Stimulated activated CD4-positive, alpha-beta T cell treated with anti-CD3 and anti-CD28 coated beads, Interleukin-4, amount 100 ng/mL, for 1 hour (primary cell): ENCODE data around the gene FCHO2.

Source experiments
- DNase-seq: peaks from one replicate; pipeline ENCODE4 v3.0.0-alpha.2; 2020

The FCHO2 gene

DNA sequence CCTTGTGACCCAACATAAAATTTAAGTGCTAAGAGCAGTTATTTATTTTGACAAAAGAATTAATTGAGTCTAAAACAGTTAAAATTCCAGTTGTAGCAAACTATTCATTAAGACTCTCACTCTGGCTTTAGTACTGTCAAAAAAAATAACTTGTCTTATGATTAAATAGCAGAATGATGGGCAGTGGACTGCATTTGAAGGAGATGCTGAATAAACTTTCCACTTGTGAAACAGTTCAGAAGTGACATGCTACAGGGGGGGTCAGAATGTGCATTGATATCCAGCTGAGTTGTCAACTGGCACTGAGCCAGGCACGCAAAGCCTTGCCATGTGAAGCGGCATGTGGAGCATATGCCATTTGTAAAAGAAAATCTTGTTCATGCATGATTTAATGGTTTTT lies 76.0 kb downstream of the FCHO2 start:
- no peak for DNase-seq

DNA sequence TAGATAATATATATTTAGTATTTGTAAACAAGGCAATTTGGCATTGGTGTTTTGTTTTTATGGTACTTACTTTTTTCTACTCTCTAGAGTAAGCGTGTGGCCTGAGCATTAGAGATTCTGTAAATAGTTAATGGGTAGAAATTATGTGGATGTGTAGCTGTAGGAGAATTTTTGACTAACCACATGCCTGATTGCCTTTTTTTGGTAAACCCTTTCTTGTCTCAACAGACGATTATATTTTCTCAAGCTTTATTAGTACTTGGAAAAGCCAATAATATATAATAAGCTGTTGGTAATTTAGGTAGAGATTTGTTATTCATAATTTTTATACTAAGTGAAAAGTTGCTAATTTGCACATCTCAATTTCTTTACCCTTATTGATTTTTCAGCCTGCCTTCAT lies 76.8 kb downstream of the FCHO2 start:
- DNase-seq, result no peak

- DNase-seq, result no peak
Observed at GRCh38 chr5:73037545-73037944, 81.7 kb downstream of the FCHO2 start.

DNA sequence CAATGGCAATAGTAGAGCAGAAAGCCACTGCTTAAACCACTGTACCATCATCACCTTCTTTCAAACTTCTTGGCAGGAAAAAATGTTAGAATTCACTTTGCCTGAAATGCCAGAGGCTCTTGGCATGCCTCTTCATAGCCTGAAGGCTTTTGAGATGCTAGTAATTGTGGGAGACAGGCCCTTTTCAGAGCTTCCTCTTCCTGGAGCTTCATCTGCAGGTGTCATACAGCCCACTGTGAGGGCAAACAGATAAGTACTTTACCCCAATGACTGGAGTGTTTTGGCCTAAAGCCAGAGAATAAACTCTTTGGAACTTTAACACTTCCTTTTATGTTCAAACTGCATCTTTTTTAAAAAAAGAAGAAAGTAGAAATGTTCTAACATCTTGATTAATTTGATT lies 83.2 kb downstream of the FCHO2 start:
- no peak for DNase-seq

- DNase-seq, result no peak
Observed at GRCh38 chr5:73042993-73043392, 87.2 kb downstream of the FCHO2 start.

DNA sequence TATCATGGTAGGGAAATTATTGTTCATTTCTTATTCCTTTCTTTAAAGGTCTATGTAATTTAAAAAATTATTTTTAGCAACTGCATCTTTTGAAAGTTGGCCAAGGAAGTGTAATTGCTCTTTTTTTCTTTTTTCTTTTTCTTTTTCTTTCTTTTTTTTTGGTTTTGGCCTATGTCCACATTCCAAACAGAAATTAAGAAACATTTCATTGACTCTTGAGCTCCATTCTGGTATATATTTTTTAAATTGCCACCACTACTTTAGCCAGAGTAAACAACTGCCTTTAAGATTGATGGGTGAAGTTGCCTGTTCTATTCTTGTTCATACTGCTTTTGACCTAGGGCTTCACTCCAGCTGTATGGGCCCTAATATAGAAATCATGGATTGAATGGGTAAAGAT lies 88.7 kb downstream of the FCHO2 start:
- DNase-seq, result no peak

DNA sequence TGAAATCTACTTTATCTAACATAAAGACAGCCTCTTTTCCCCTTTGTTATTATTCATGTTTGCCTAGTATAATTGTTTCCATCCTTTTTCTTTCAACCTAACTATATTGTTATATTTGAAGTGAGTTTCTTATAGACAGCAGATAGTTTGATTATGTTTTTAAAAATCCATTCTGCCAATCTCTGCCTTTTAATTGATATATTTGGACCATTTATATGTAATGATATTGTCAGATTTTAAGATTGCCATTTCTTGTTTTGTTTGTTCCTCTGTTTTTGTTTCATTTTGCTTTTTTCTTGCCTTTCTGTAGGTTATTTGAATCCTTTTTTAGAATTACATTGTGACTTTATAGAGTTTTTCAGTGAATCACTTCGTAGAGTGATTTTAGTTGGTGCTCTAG lies 89.8 kb downstream of the FCHO2 start:
- no peak for DNase-seq

DNA sequence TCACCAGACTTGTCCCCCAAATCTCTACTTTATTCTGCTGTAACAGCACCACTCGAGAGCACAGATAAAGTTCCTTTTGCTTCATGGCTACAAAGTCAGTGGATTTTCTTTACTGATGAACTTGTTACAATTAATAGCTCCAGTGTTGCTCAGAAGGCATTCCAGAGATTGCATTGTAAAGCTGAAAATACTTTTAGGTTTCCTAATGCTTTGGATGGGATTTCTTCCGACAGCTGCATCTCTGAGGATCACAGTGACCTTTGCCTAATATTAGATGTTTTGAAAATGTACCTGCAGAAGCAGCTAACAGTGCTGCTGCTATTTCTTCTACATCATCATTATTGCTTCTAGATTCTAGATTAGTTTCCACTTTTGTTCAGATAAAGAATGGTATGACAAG lies 105.8 kb downstream of the FCHO2 start:
- no peak for DNase-seq

DNA sequence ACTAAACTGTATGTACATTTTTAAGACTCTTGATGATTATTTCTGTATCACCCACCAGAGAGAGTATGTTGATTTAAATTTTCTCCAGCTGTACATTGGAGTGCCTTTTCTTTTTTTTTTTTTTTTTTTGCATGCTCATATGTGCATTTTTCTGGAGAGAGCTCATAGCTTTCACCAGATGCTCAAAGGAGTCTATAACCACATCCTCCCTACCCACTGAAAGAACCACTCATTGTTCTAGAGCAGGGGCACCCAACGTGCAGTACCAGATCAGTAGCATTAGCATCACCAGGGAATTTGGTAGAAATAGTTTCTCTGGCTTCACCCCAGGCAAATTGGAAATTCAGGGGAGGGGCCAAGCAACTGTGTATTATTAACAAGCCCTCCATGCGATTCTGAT lies 110.6 kb downstream of the FCHO2 start:
- DNase-seq, result no peak

DNA sequence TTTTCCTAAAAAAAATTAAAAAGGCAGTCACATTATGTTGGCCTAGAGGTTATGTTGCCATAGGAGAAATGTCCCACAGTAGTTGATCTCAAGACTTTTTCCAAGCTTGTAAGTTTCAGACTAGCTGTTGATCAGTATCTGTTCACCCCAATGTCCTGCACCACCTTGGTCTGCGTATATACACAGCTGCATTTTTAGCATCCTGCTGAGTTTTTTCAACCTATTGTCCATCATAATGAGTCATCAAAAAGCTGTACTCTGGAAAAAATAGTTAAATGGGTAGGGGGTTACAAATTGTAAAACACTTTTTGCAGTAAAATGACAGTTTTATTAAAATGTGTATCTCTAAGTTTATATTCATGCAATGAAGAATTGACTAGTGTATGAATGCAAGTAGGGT lies 111.4 kb downstream of the FCHO2 start:
- no peak for DNase-seq

DNA sequence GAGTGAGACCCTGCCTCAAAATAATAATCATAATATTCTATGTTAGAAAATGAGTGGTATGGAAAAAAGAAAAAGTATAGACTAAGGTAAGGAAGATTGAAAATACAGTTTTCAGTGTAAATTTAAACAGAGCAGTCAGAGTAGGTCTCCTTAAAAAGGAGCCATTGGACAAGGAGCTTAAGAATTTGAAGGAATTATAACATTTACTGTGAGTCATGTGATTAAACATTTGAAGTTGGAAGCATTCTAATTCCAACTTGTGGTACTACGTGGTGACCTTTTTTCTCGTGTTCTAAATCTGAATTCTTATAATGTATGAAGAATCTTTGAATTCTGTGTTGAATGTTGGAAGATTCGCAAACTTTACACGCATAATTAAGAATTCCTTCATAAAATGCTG lies 125.3 kb downstream of the FCHO2 start:
- no peak for DNase-seq

DNA sequence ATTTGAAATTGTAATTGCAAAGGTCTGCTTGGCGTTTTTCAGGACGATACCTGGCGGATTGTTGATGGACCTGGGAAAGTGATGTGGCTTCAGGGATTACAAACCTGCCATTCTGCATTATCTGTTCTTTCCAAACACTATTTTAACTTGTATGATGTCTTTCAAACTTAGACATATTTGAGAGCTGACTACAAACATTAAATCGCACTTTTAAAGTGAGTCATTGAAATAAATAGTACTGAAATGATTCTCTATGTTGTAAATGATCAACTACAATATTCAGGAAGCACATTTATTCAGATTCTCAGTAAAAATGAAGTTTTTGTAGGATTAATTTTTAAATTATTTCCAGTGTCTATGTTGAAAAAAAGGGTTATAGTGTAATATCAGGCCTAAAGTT lies 132.2 kb downstream of the FCHO2 start:
- no peak for DNase-seq

GRCh38 chr5:73093943-73094342 lies 138.1 kb downstream of the FCHO2 start:
- DNase-seq, result no peak

DNA sequence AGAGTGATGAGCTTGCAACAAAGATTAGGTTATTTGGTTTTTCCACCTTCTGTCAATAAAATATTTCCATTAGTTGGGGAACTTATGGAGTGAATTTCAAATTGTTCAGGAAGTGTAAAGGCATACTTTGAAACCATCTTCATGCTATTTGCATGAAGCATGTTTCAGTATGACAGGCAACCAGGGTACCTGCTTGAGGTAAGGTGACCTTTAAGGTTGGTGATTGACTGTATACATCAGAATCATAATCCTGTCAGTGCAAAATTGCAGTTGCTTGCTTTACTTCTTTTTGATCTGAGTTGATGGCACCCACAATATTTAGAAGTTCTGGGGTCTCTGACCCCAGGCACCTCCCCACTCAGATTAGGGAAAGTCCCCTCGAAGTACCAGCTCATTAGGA lies 138.6 kb downstream of the FCHO2 start:
- DNase-seq, result no peak

GRCh38 chr5:73095564-73096238 lies 139.9 kb downstream of the FCHO2 start:
- no peak for DNase-seq

GRCh38 chr5:73096239-73096575 lies 140.4 kb downstream of the FCHO2 start:
- no peak for DNase-seq

GRCh38 chr5:73097740-73098139 lies 141.9 kb downstream of the FCHO2 start:
- no peak for DNase-seq

DNA sequence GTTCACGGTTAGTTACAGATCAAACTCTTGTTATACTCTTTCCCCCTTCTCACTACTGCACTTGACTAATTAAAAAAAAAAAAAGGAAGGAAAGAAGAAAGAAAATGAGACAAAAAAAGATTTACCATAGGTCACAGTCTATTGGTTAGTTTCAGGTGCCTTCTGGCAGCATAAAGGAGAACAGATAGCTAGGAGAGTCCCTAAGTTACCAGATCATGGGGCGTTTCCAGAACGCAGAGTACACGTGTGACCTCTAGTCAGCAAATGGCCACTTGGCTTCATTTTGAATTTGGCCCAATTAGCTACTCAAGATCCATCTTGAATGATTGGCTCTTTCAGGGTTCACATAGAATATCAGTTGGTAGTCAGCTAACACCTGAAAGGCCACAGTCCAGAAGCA lies 144.3 kb downstream of the FCHO2 start:
- DNase-seq, result no peak

- no peak for DNase-seq
Observed at GRCh38 chr5:73103870-73104299, 148.0 kb downstream of the FCHO2 start.

DNA sequence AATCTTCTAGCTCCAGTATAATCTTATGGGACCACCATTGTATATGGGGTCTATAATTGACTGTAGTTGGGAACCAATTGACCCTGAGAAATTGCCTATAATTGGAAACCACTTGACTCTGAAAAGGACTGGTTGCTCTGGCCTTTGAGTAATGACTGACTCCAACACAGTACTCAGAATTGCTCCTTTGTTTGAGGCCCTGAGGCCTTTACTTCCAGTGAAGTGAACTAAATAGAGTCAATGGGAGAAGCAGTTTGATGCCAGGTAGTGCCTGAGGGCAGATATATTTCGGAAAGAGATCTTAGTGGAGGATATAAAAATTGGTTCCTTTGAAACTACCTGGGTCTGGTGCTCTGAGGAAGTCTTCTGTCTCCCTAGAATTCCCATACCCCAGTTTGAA lies 148.5 kb downstream of the FCHO2 start:
- no peak for DNase-seq

DNA sequence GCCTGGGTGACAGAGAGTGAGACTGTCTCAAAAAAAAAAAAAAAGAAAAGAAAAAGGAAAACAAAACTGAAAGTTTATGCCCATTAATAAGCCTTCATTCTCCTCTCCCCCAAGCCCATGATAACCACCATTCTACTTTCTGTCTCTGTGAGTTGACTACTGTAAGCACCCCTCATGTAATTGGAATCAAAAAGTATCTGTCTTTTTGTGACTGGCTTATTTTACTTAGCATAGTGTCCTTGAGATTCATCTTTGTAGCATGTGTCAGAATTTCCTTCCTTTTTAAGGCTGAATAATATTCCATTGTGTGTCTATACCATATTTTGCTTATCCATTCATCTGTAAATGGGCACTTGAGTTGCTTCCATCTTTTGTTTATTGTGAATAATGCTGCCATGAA lies 150.5 kb downstream of the FCHO2 start:
- no peak for DNase-seq

DNA sequence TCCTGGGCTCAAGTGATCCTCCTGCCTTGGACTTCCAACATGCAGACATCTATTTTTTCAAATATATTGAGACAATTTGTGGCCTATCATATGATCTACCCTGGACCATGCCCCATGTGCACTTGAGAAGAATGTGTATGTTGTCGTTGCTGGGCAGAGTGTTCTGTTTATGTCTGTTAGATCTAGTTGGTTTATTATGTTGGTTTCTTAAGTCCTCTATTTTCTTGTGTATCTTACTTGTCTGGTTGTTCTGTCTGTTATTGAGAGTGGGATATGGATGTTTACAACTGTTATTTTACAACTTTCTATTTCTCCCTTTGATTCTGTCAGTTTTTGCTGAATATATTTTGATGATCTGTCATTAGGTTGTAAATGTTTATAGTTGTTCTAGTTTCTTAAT lies 154.3 kb downstream of the FCHO2 start:
- no peak for DNase-seq

- no peak for DNase-seq
Observed at GRCh38 chr5:73111536-73111935, 155.7 kb downstream of the FCHO2 start.

DNA sequence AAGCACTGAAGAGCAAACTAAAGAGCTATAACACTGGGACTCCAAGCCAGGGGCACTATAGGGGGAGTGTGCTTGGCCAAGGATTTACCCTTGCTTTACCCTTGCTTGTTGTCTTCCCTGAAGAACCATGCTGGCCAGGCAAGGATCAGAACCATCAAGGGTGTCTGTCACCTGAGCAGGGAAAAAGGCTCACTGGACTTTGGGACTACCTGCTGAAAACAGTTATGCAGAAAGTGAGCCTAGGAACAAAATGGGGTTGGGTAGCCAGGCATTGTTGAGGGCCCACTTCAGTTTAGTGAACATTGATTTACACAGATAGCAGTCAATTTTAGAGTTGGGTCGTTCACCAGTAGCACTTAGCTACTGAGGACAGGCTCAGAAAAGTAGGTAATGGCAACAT lies 156.5 kb downstream of the FCHO2 start:
- no peak for DNase-seq

DNA sequence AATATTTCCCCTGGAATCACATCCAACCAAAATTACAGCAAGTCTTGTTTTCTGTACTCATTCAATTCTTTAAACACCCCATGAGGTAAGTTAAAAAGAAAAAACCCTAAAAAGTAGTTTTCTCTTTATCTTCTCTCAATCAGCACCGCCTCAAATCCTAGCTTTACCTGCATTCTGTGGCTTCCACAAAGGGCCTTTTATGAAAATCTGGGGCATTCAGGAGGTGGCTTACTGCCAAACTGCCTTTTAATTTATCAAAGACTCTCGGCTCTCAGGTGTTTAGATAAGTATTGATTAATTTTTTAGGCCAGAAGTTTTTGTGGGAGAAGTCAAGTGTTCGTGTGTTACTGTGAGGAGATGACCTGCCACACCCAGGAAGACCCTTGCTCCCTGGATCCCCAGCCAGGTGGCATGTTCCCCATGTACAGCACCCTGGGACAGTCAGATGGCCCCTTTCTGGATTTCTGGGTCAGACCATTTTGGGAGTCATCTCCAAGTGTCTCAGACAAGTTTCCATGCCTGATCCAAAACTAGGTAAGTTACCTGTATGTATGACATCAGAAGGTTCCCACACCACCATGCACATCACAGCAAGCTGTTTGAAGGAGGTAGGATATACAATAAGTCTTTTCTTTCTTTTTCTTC lies 158.3 kb downstream of the FCHO2 start:
- DNase-seq, result no peak
